Common myeloid progenitor, CD34-positive (primary cell): ENCODE measurements around the gene CCNB2. TPM values are rescaled to one million over a fixed set of nuclear protein-coding genes. Genes with fewer than 3 reads are reported as not detected.
A peak's percentile ranks its signal among the peaks of the same experiment; 100 is the strongest.

Source experiments
- CTCF ChIA-PET: fragments of 350-600 bp; sonication (Branson Sonifier 250); formaldehyde crosslinking; loops from one replicate; lab custom pipeline; 2021; ENCODE audit warnings: antibody characterized with exemption; lab: Charles Lee
- POLR2A ChIA-PET: fragments of 350-600 bp; sonication (Branson Sonifier 250); formaldehyde crosslinking; loops from one replicate; lab custom pipeline; 2021; ENCODE audit warnings: antibody characterized with exemption; lab: Charles Lee
- DNase-seq, 3 donors: peaks; one replicate each; pipeline versions ENCODE4 v3.0.0 to v3.0.0-alpha.2; 2013
- H3K27ac ChIP-seq, 2 experiments: 1 replicate in 1 of 2; 2 replicates in 1 of 2; pipeline ENCODE4 v1.7.0; 2013; ENCODE audit warnings: inconsistent platforms in 2 of 2, low read length in 2 of 2, mild to moderate bottlenecking in 2 of 2, low read depth in 1 of 2, moderate library complexity in 1 of 2; ENCODE audit not compliant: severe bottlenecking in 2 of 2, insufficient read depth in 1 of 2, poor library complexity in 1 of 2
- H3K27me3 ChIP-seq, 5 experiments: replicated peaks in 2 of 5; 1 replicate in 3 of 5; 2 replicates in 2 of 5; pipeline versions ENCODE4 v1.6.1 to v1.7.0; 2013; ENCODE audit warnings: low read length in 4 of 5, mild to moderate bottlenecking in 2 of 5, moderate library complexity in 2 of 5, inconsistent platforms in 1 of 5; ENCODE audit not compliant: insufficient read depth in 5 of 5, control insufficient read depth in 4 of 5
- H3K36me3 ChIP-seq, 4 experiments: 1 replicate in 2 of 4; 2 replicates in 2 of 4; pipeline versions ENCODE4 v1.6.1 to v1.7.0; 2013; ENCODE audit warnings: low read length in 3 of 4, control low read depth in 1 of 4, mild to moderate bottlenecking in 1 of 4; ENCODE audit not compliant: control insufficient read depth in 4 of 4, insufficient read depth in 4 of 4
- H3K4me1 ChIP-seq, 4 experiments: 1 replicate in 3 of 4; 2 replicates in 1 of 4; pipeline versions ENCODE4 v1.6.1 to v1.7.1; 2013; ENCODE audit warnings: low read length in 3 of 4, mild to moderate bottlenecking in 3 of 4, control low read depth in 1 of 4, inconsistent platforms in 1 of 4, moderate library complexity in 1 of 4; ENCODE audit not compliant: control insufficient read depth in 4 of 4, insufficient read depth in 4 of 4; ENCODE audit errors: control extremely low read depth in 1 of 4
- H3K4me3 ChIP-seq, 7 experiments: 1 replicate in 4 of 7; 2 replicates in 3 of 7; pipeline versions ENCODE4 v1.5.1 to v1.7.0; 2013; ENCODE audit warnings: mild to moderate bottlenecking in 7 of 7, low read length in 6 of 7, moderate library complexity in 6 of 7, inconsistent platforms in 2 of 7, low read depth in 2 of 7, control low read depth in 1 of 7; ENCODE audit not compliant: insufficient read depth in 4 of 7, control insufficient read depth in 1 of 7; ENCODE audit errors: extremely low read depth in 1 of 7
- H3K9me3 ChIP-seq, 5 experiments: 1 replicate in 4 of 5; 2 replicates in 1 of 5; pipeline versions ENCODE4 v1.6.1 to v1.7.1; 2013; ENCODE audit warnings: low read length in 4 of 5, mild to moderate bottlenecking in 2 of 5, inconsistent platforms in 1 of 5, low read depth in 1 of 5, moderate library complexity in 1 of 5; ENCODE audit not compliant: control insufficient read depth in 4 of 5, insufficient read depth in 2 of 5; ENCODE audit errors: control extremely low read depth in 1 of 5
- WGBS: methylation state at CpG from one replicate; pipeline ENCODE4 v1.1.5; 2013; ENCODE audit not compliant: insufficient coverage; 5-methylcytosine and 5-hydroxymethylcytosine counted together
- polyA plus RNA-seq: library from polyadenylated mRNA; unstranded; fragments of 120-200 nt; gene quantifications from one replicate; pipeline ENCODE4 v1.2.1, GENCODE V29; 2013

CCNB2 gene
- polyA plus RNA-seq = 7.4 TPM

GRCh38 chr15:59104912-59105732, at the start of gene CCNB2:
Gene CCNB2, plus strand, starts transcription at chr15:59105146. Its CDS starts 123 bp downstream, at chr15:59105269.
- Histone ChIP-seq H3K27me3 (no peaks in the 10 kb centered on the region), H3K4me1 (peaks cover 6 to 19% (median 14%) of the 10 kb centered on the region in 4 experiments), H3K4me3 (peak within 1 kb of the TSS; percentile 65 to 96 (median 92)), H3K27ac (peak within 1 kb of the TSS; percentile 77 to 89), H3K36me3 (peaks cover 0 to 29% (median 4%) of the 10 kb centered on the region in 4 experiments), H3K9me3 (no peaks in the 10 kb centered on the region)
- ChIA-PET CTCF (no interaction called here), POLR2A (no interaction called here)
- WGBS = 0% methylated on average over 50 of the region's 57 CpGs
- DNase-seq = peak; percentile 95 to 98 (median 98)

- Histone ChIP-seq H3K27ac (no peak overlapping the region), H3K4me1 (no peaks in the 10 kb centered on the region), H3K27me3 (no peaks in the 10 kb centered on the region), H3K9me3 (no peaks in the 10 kb centered on the region), H3K4me3 (no peak overlapping the region), H3K36me3 (peaks cover 36 to 84% (median 59%) of the 10 kb centered on the region in 4 experiments)
- WGBS = 100% methylated on average over 1 of the region's 2 CpGs
- CTCF ChIA-PET = interaction anchor here (1.2 to 1.5 kb wide), 3 partner anchors 11 to 103 kb away, joined by 3 to 4 read pairs (median 4); no protein-coding TSS in a partner anchor
- DNase-seq = no peak
- POLR2A ChIA-PET = interaction anchor here (0.5 kb wide), 1 partner anchor 14 kb away, joined by 4 read pairs; no protein-coding TSS in a partner anchor
Measured at GRCh38 chr15:59059076-59059597, 45.8 kb upstream of the CCNB2 start.

- DNase-seq = no peak
- Histone ChIP-seq H3K4me3 (no peak overlapping the region), H3K36me3 (peaks cover 32 to 88% (median 57%) of the 10 kb centered on the region in 4 experiments), H3K9me3 (no peaks in the 10 kb centered on the region), H3K4me1 (no peaks in the 10 kb centered on the region), H3K27ac (no peak overlapping the region), H3K27me3 (no peaks in the 10 kb centered on the region)
- ChIA-PET CTCF (interaction anchor here (1.2 kb wide), 1 partner anchor 10 kb away, joined by 4 read pairs; no protein-coding TSS in a partner anchor), POLR2A (no interaction called here)
- 83% methylated on average over 2 of the region's 4 CpGs for WGBS
Measured at GRCh38 chr15:59060348-59060747, 44.6 kb upstream of the CCNB2 start.

GRCh38 chr15:59063042-59063441, 41.9 kb upstream of the CCNB2 start:
- DNase-seq = peak in 1 of 3 donors; percentile 10
- CTCF ChIA-PET = no interaction called here
- no peak overlapping the region for H3K4me3 ChIP-seq

GRCh38 chr15:59069430-59069829, 35.5 kb upstream of the CCNB2 start:
- Histone ChIP-seq H3K36me3 (peaks cover 31 to 78% (median 50%) of the 10 kb centered on the region in 4 experiments), H3K4me1 (no peaks in the 10 kb centered on the region), H3K4me3 (no peak overlapping the region), H3K9me3 (peaks cover 2 to 15% (median 6%) of the 10 kb centered on the region in 5 experiments), H3K27ac (no peak overlapping the region), H3K27me3 (no peaks in the 10 kb centered on the region)
- ChIA-PET CTCF (no interaction called here), POLR2A (no interaction called here)
- no peak for DNase-seq
- no CpG with 5 or more reads among the region's 1 CpG for WGBS

More at GRCh38 chr15:59063042-59063441, 41.9 kb upstream of the CCNB2 start:
- no peak overlapping the region for H3K27ac ChIP-seq
- H3K9me3 ChIP-seq = no peaks in the 10 kb centered on the region
- no peaks in the 10 kb centered on the region for H3K4me1 ChIP-seq
- H3K27me3 ChIP-seq = no peaks in the 10 kb centered on the region
- WGBS = 91% methylated on average over 1 of the region's 4 CpGs
- peaks cover 33 to 90% (median 59%) of the 10 kb centered on the region in 4 experiments for H3K36me3 ChIP-seq
- POLR2A ChIA-PET = no interaction called here

GRCh38 chr15:59074607-59075006, 30.3 kb upstream of the CCNB2 start:
- H3K4me3 ChIP-seq = no peak overlapping the region
- no CpG with 5 or more reads among the region's 1 CpG for WGBS
- peaks cover 2 to 16% (median 6%) of the 10 kb centered on the region in 5 experiments for H3K9me3 ChIP-seq
- no peak for DNase-seq
- peaks cover 32 to 62% (median 39%) of the 10 kb centered on the region in 4 experiments for H3K36me3 ChIP-seq
- H3K27ac ChIP-seq = no peak overlapping the region
- H3K27me3 ChIP-seq = no peaks in the 10 kb centered on the region
- ChIA-PET CTCF (interaction anchor here (1.2 to 1.3 kb wide), 3 partner anchors 8 to 17 kb away, joined by 3 read pairs; no protein-coding TSS in a partner anchor), POLR2A (no interaction called here)
- no peaks in the 10 kb centered on the region for H3K4me1 ChIP-seq
